GM21576 (cell line): Measurements from ENCODE around the gene BYSL.

Source experiments
- ATAC-seq: cut with Tn5 transposase; IDR thresholded peaks from one replicate; pipeline ENCODE4 v1.9.1; 2021; ENCODE audit warnings: mild to moderate bottlenecking, moderate library complexity; ENCODE audit not compliant: unreplicated experiment

BYSL gene

GRCh38 chr6:41974281-41974825 is 53.1 kb downstream of the BYSL start:
- no peak for ATAC-seq

- no peak for ATAC-seq
Observed at GRCh38 chr6:41975276-41975675, 54.0 kb downstream of the BYSL start.

GRCh38 chr6:41976794-41977484 is 55.6 kb downstream of the BYSL start:
- no peak for ATAC-seq
